Ascending aorta (tissue), 2 donors: ENCODE data around the gene HYAL1. TPM values are rescaled to one million over a fixed set of nuclear protein-coding genes. Genes with fewer than 3 reads are reported as not detected.
"Not testable (repeated sequence)": the region's sequence is repeated elsewhere in the genome, so short reads cannot be mapped to it uniquely, and the experiment has no call there.

ENCODE experiments used
- DNase-seq, 2 donors: peaks; one replicate each; pipeline ENCODE4 v3.0.0-alpha.2; 2019; ENCODE audit warnings: low spot score in 2 of 2
- H3K27ac ChIP-seq, 2 donors: fragments of 200-600 bp; sonication (generic); one replicate each; pipeline ENCODE4 v1.5.1; 2016 to 2017; ENCODE audit warnings: mild to moderate bottlenecking in 1 of 2
- H3K27me3 ChIP-seq: fragments of 200-600 bp; sonication (generic); one replicate; pipeline ENCODE4 v1.5.1; 2017
- H3K36me3 ChIP-seq, 2 donors: fragments of 200-600 bp; sonication (generic); one replicate each; pipeline ENCODE4 v1.5.1; 2016
- H3K4me1 ChIP-seq, 2 donors: fragments of 200-600 bp; sonication (generic); one replicate each; pipeline ENCODE4 v1.5.1; 2016 to 2017; ENCODE audit warnings: mild to moderate bottlenecking in 1 of 2
- H3K4me3 ChIP-seq, 2 donors: fragments of 200-600 bp; sonication (generic); one replicate each; pipeline ENCODE4 v1.5.1; 2016 to 2017; ENCODE audit warnings: mild to moderate bottlenecking in 1 of 2
- H3K9me3 ChIP-seq, 2 donors: fragments of 200-600 bp; sonication (generic); one replicate each; pipeline ENCODE4 v1.5.1; 2016
- CTCF ChIP-seq, 3 experiments: fragments of 200-600 bp in 2 of 3; fragments of 450-650 bp in 1 of 3; sonication (generic) in 2 of 3; IDR thresholded peaks; one replicate each; pipeline ENCODE4 v1.5.1; 2016 to 2019; ENCODE audit warnings: antibody characterized with exemption in 3 of 3, mild to moderate bottlenecking in 1 of 3, moderate library complexity in 1 of 3
- intact Hi-C: fragments of 100-400 bp; cut with DNase I; formaldehyde crosslinking; loops from one replicate; pipeline ENCODE4 v1.15.1; 2023
- total RNA-seq: library from RNA; depleted of rRNA; stranded (reverse); fragments of >200 nt; gene quantifications from one replicate; pipeline ENCODE4 v1.1.0, GENCODE V29; 2016

The HYAL1 gene
- total RNA-seq, 1 donor from 2014 or later = 49.5 TPM

- no peak overlapping the region for H3K27ac ChIP-seq
- no peaks in the 10 kb centered on the region for H3K27me3 ChIP-seq
- no peak for TF ChIP-seq CTCF (IDR thresholded peaks at IDR 0.05)
- H3K36me3 ChIP-seq = peaks cover 25 to 35% of the 10 kb centered on the region in 2 donors
- no peak overlapping the region for H3K4me3 ChIP-seq
- peak in 1 of 2 donors; percentile 63 for DNase-seq
- peaks cover 0 to 10% of the 10 kb centered on the region in 2 donors for H3K4me1 ChIP-seq
- H3K9me3 ChIP-seq = no peaks in the 10 kb centered on the region
- intact Hi-C loops = no loop called here
Measured at GRCh38 chr3:50286322-50287227, 16.8 kb downstream of the HYAL1 start.

- H3K27me3 ChIP-seq, H3K27ac ChIP-seq, DNase-seq, H3K4me3 ChIP-seq, H3K4me1 ChIP-seq, H3K9me3 ChIP-seq, intact Hi-C loops: not testable (repeated sequence)
- peaks cover 20 to 25% of the 10 kb centered on the region in 2 donors for H3K36me3 ChIP-seq
Measured at GRCh38 chr3:50284121-50284520, 19.3 kb downstream of the HYAL1 start.

GRCh38 chr3:50279255-50280016, 23.9 kb downstream of the HYAL1 start:
- intact Hi-C loops = no loop called here
- DNase-seq = no peak
- H3K27ac ChIP-seq = peak overlapping the region; percentile 48 to 67
- H3K4me3 ChIP-seq = no peak overlapping the region
- no peak for TF ChIP-seq CTCF (IDR thresholded peaks at IDR 0.05)
- H3K27me3 ChIP-seq = no peaks in the 10 kb centered on the region
- H3K36me3 ChIP-seq = peaks cover 0 to 11% of the 10 kb centered on the region in 2 donors
- H3K9me3 ChIP-seq = no peaks in the 10 kb centered on the region
- H3K4me1 ChIP-seq = peaks cover 3 to 9% of the 10 kb centered on the region in 2 donors

- Histone ChIP-seq H3K4me3 (no peak within 1 kb of the TSS), H3K27ac (peak within 1 kb of the TSS; percentile 48 to 67), H3K9me3 (no peaks in the 10 kb centered on the region), H3K27me3 (no peaks in the 10 kb centered on the region), H3K4me1 (peaks cover 3 to 9% of the 10 kb centered on the region in 2 donors), H3K36me3 (peaks cover 0 to 11% of the 10 kb centered on the region in 2 donors)
- TF ChIP-seq CTCF (IDR thresholded peaks at IDR 0.05) = no peak
- intact Hi-C loops = no loop called here
- no peak for DNase-seq
Measured at GRCh38 chr3:50278880-50279224, 24.5 kb downstream of the HYAL1 start, which contains the start of gene LSMEM2. LSMEM2 (plus strand) TSS chr3:50279087; CDS start chr3:50279114, 27 bp downstream.

GRCh38 chr3:50278123-50278879, 25.1 kb downstream of the HYAL1 start:
- Histone ChIP-seq H3K27me3 (no peaks in the 10 kb centered on the region), H3K27ac (peak overlapping the region in 1 of 2 donors; percentile 67), H3K4me1 (peaks cover 5 to 9% of the 10 kb centered on the region in 2 donors), H3K9me3 (no peaks in the 10 kb centered on the region), H3K4me3 (no peak overlapping the region), H3K36me3 (peaks cover 0 to 11% of the 10 kb centered on the region in 2 donors)
- no peak for DNase-seq
- intact Hi-C loops = no loop called here
- no peak for TF ChIP-seq CTCF (IDR thresholded peaks at IDR 0.05)
